H1 (cell line): ENCODE results near the gene HS6ST3.

Source experiments
- NRF1 ChIP-seq: IDR thresholded peaks from 2 replicates; pipeline ENCODE4 v1.6.1; 2011; ENCODE audit warnings: mild to moderate bottlenecking, low read depth, low read length, improper control_type of control experiment
- ZNF274 ChIP-seq: IDR thresholded peaks from 2 replicates; pipeline ENCODE4 v1.7.0; 2012; ENCODE audit warnings: low read length, borderline replicate concordance; ENCODE audit errors: extremely low read depth
- TF ChIP-seq, protein P1 (sequence below): IDR thresholded peaks from 2 replicates; pipeline ENCODE4 v1.6.1; 2012; ENCODE audit warnings: low read length, inconsistent platforms

DNA sequence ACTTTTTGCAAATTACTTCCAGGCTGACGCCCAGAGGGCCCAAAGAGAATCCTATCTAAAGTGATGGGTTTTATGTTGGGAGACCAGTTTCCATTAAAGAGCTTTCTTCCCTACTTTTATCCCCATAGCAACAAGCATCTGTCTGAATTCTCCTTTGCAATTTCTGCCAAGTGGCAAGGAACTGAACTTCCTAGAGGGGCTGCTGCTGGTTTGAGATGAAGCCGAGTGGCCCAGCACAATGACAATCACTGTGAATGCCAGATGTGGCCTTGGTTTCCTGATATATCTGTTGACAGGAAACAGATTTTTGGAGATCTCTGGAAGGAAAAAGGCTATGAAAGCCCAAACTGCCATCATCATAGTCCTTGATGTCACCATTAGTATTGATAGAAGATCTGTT lies 705.8 kb downstream of the HS6ST3 start:
- no peak for TF ChIP-seq NRF1
- TF ChIP-seq, protein P1, sequence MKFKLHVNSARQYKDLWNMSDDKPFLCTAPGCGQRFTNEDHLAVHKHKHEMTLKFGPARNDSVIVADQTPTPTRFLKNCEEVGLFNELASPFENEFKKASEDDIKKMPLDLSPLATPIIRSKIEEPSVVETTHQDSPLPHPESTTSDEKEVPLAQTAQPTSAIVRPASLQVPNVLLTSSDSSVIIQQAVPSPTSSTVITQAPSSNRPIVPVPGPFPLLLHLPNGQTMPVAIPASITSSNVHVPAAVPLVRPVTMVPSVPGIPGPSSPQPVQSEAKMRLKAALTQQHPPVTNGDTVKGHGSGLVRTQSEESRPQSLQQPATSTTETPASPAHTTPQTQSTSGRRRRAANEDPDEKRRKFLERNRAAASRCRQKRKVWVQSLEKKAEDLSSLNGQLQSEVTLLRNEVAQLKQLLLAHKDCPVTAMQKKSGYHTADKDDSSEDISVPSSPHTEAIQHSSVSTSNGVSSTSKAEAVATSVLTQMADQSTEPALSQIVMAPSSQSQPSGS = no peak
- TF ChIP-seq ZNF274 = no peak
